ENCODE measurements around the gene PDCD1. TPM values are rescaled to one million over a fixed set of nuclear protein-coding genes. Genes with fewer than 3 reads are reported as not detected.

The PDCD1 gene
- total RNA-seq, 1 donor = not detected

DNA sequence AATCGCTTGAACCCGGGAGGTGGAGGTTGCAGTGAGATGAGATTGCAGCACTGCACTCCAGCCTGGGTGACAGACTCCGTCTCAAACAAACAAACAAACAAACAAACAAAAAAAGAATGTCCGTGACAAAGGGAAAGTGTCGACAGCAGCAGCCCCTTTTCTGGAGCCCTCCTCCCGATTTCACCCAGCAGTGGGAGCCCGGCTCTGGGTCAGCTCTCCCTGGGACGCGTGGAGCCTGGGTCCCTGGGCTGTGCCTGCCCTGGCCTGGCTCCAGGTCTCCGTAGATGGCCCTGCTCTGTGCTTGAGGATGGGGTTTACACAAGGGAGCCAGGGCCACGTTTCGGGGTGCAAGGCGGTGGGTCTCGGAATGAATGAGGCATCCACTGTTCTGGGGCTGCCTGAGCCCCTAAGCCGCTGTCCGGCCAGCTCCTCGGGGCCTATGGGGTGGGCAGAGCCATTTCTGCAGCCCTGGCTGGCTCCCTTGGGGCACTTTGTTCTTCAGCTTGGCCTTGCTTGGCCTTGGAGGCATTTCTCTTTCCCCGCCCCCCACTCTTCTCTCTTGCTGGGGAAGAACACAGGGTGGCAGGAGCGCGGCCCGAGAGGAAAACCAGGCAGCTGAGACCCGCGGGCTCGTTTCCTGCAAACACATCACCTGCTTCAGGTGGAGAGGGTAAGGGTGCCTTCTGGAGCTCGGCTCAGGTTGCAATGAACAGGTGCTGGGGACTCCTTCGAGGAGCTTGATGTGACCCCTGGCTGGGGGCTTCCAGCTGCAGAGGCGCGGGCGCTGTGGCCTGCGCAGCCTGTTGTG is 40.0 kb upstream of the PDCD1 start:
- TF ChIP-seq, protein P1, sequence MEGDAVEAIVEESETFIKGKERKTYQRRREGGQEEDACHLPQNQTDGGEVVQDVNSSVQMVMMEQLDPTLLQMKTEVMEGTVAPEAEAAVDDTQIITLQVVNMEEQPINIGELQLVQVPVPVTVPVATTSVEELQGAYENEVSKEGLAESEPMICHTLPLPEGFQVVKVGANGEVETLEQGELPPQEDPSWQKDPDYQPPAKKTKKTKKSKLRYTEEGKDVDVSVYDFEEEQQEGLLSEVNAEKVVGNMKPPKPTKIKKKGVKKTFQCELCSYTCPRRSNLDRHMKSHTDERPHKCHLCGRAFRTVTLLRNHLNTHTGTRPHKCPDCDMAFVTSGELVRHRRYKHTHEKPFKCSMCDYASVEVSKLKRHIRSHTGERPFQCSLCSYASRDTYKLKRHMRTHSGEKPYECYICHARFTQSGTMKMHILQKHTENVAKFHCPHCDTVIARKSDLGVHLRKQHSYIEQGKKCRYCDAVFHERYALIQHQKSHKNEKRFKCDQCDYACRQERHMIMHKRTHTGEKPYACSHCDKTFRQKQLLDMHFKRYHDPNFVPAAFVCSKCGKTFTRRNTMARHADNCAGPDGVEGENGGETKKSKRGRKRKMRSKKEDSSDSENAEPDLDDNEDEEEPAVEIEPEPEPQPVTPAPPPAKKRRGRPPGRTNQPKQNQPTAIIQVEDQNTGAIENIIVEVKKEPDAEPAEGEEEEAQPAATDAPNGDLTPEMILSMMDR (IDR thresholded peaks at IDR 0.05; ENCODE audit: insufficient read depth, low read depth, low read length) = no peak

DNA sequence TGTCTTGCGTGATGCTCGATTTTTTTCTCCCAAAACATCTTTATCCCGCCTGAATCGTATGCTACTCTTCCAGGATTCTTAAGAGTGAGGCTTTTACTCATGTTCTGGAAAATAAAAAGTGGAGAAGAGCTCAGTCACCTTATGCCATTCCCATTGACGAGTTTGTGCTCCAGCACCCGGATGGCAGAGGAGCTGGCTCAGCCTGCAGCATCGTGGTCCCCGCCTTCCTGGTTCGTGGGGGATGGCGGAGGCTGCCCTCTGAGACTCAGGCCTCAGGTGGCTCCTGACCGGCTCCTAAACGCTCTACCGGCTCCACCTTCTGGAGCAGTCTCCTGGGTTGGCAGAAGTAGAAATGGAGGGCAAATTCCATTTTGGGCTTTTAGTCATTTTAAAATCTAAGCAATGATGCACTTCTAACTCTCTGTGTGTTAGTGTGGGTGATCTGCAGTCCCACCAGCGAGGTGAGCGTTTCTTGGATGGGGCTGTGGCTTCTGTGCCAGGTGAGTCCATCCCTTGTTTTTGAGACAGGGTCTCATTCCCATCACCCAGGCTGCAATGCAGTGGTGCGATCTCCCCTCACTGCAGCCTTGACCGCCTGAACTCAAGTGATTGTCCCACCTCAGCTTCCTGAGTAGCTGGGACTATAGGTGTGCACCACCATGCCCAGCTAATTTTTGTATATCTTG is 38.7 kb upstream of the PDCD1 start:
- no peak for DNase-seq (ENCODE audit: low read depth)
- no peak overlapping the region for H3K4me3 ChIP-seq (ENCODE audit: low read depth, low read length)
- TF ChIP-seq, protein P1 (IDR thresholded peaks at IDR 0.05; ENCODE audit: insufficient read depth, low read depth, low read length) = no peak

More for the DNA sequence above, 40.0 kb upstream of the PDCD1 start:
- no peak for DNase-seq (ENCODE audit: low read depth)
- no peak overlapping the region for H3K4me3 ChIP-seq (ENCODE audit: low read depth, low read length)

DNA sequence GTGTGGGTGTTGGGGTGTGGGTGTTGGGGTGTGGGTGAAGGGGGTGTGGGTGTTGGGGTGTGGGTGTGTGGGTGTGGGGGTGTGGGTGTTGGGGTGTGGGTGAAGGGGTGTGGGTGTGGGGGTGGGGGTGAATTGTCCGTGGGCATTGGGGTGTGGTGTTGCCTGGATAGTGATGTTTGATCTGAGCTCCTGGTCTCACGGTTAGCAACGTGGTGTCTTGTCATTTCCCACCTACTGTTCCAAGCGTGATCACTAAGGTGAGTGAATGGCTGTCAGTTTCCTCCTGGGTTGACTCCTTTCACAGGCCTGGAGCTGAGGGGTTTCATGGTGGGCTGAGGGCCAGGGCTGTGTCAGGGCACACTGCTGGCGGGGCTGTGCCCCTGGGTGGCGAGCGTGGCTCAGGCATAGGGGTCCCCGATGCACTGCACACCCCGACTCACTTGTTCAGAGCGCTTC is 38.1 kb upstream of the PDCD1 start:
- no peak overlapping the region for H3K4me3 ChIP-seq (ENCODE audit: low read depth, low read length)
- TF ChIP-seq, protein P1 (IDR thresholded peaks at IDR 0.05; ENCODE audit: insufficient read depth, low read depth, low read length) = no peak
- no peak for DNase-seq (ENCODE audit: low read depth)

DNA sequence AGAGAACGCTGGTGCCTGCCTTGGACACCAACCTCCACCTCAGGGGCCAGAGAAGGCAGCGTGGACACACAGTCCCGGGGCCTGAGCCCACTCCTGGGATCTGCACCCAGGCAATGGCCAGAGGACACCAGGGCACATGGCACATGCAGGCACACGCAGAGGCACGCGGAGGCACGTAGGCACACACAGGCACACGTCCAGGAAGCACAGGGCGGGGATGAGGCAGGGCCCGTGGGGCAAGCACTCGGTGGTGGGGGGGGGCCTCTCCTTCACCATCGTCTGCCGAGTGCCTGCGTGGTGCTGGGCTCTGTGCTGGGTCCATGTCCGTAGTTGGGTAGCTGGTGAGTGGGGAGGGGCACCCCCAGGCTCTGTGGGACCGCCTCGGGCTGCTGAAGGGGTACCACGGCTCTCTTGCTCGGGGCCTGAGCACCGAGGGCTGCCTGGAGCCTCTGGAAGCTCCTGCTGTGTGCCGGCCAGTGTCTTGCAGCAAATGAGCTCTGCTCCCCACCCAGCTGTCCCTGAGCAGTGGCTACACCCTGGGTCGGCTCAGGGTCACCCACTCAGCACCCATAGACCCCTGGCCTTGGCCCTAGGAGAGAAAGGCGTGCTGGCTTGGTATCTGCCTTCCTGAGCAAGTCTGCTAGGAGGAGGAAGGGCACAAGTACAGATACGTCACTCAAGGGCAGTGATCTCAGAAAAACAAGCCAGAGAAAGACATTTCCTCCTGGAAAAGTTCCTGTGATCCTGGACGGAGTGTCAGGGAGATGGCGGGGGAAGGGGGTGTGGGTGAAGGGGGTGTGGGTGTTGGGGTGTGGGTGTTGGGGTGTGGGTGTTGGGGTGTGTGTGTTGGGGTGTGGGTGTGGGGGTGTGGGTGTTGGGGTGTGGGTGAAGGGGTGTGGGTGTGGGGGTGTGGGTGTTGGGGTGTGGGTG is 37.3 kb upstream of the PDCD1 start:
- DNase-seq (ENCODE audit: low read depth) = peak; percentile 75
- TF ChIP-seq, protein P1 (IDR thresholded peaks at IDR 0.05; ENCODE audit: insufficient read depth, low read depth, low read length) = no peak
- no peak overlapping the region for H3K4me3 ChIP-seq (ENCODE audit: low read depth, low read length)

DNA sequence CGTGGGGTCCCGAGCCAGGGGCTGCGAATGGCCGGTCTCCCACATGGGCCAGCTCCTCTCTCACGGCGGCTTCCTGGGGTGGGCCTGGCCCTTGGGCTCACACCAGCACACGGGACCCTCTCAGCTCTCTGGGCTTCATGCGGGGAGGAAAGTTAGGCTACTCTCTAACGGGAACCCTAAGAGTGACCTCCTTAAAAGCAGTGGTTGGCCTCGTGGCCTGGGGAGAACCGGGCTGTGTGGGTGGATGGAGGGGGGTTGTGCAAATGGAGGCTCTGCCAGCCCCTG is 36.7 kb upstream of the PDCD1 start:
- DNase-seq (ENCODE audit: low read depth) = no peak
- no peak overlapping the region for H3K4me3 ChIP-seq (ENCODE audit: low read depth, low read length)
- TF ChIP-seq, protein P1 (IDR thresholded peaks at IDR 0.05; ENCODE audit: insufficient read depth, low read depth, low read length) = no peak

DNA sequence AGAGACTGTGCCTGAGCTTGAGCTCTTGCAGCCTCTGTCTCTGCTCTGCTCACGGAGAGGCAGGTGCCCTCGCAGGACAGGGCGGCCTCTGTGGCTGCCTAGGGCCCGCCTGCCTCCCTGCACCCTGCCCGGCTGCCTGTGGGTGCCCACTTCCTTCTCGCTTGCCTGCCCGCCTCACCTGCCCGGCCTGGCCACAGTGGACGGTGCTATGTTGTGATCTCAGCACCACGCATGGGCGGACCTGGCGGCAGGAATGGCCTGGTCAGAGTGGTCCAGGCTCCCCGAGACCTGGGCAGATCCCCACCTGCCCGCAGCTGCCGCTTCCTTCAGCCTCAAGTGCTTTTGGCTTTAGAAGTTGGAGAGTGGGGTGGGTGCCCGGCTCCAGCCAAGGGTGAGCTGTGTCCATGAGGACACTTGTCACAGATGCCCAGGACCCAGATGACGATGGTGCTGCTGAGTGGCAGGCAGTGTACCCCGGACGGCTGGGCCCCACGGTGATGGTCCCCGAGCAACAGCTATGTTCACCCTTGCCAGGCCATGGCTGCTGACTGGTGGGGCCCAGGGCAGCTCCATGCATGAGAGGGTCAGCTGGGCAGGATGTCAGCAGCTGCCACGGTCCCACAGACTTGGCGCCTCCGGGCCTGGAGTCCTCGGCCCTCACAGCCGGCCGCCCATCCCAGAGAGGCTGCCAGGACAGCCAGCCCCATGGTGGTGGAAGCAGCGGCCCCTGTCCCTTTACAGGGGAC is 36.2 kb upstream of the PDCD1 start:
- TF ChIP-seq, protein P1 (IDR thresholded peaks at IDR 0.05; ENCODE audit: insufficient read depth, low read depth, low read length) = no peak
- DNase-seq (ENCODE audit: low read depth) = no peak
- H3K4me3 ChIP-seq (ENCODE audit: low read depth, low read length) = no peak overlapping the region
